GM19035 (cell line): ENCODE data around the gene TBC1D20.

Source experiments
- ATAC-seq: cut with Tn5 transposase; IDR thresholded peaks from one replicate; pipeline ENCODE4 v1.9.1; 2021; ENCODE audit not compliant: unreplicated experiment

Gene TBC1D20

GRCh38 chr20:440148-440547, 22.2 kb downstream of the TBC1D20 start:
- no peak for ATAC-seq

GRCh38 chr20:438571-439469, 23.5 kb downstream of the TBC1D20 start:
- no peak for ATAC-seq

- ATAC-seq, result no peak
These were observed 24.4 kb downstream of the TBC1D20 start for GRCh38 chr20:437787-438486.

GRCh38 chr20:436476-436875, 25.9 kb downstream of the TBC1D20 start:
- ATAC-seq, result no peak

- ATAC-seq, result no peak
These were observed 26.8 kb downstream of the TBC1D20 start for GRCh38 chr20:435558-435957.

- ATAC-seq, result no peak
These were observed 27.5 kb downstream of the TBC1D20 start for GRCh38 chr20:434661-435419.

- no peak for ATAC-seq
These were observed 28.1 kb downstream of the TBC1D20 start for GRCh38 chr20:434221-434620.

- ATAC-seq, result peak; percentile 85
These were observed 28.9 kb downstream of the TBC1D20 start for GRCh38 chr20:433300-433975.

- ATAC-seq, result peak; percentile 6
These were observed 29.5 kb downstream of the TBC1D20 start for GRCh38 chr20:432677-433299.

- no peak for ATAC-seq
These were observed 30.1 kb downstream of the TBC1D20 start for GRCh38 chr20:432208-432607.

- no peak for ATAC-seq
These were observed 31.1 kb downstream of the TBC1D20 start for GRCh38 chr20:431012-431904.

GRCh38 chr20:430091-430999, 32.0 kb downstream of the TBC1D20 start:
- no peak for ATAC-seq

GRCh38 chr20:428658-429200, 33.6 kb downstream of the TBC1D20 start:
- ATAC-seq, result no peak

- no peak for ATAC-seq
These were observed 34.3 kb downstream of the TBC1D20 start for GRCh38 chr20:427849-428657.

- ATAC-seq, result no peak
These were observed 34.9 kb downstream of the TBC1D20 start for GRCh38 chr20:427401-427800.

- no peak for ATAC-seq
These were observed 35.8 kb downstream of the TBC1D20 start for GRCh38 chr20:426566-426965.

- no peak for ATAC-seq
These were observed 40.6 kb downstream of the TBC1D20 start for GRCh38 chr20:421685-422250.
